Stimulated activated CD4-positive, alpha-beta T cell treated with anti-CD3 and anti-CD28 coated beads, Interleukin-15, amount 100 ng/mL, for 24 hours (primary cell): ENCODE measurements around the gene KIR3DL3.
"Not testable (repeated sequence)": the region's sequence is repeated elsewhere in the genome, so short reads cannot be mapped to it uniquely, and the experiment has no call there.

Source experiments
- DNase-seq: peaks from one replicate; pipeline ENCODE4 v3.0.0-alpha.2; 2020

Gene KIR3DL3

DNA sequence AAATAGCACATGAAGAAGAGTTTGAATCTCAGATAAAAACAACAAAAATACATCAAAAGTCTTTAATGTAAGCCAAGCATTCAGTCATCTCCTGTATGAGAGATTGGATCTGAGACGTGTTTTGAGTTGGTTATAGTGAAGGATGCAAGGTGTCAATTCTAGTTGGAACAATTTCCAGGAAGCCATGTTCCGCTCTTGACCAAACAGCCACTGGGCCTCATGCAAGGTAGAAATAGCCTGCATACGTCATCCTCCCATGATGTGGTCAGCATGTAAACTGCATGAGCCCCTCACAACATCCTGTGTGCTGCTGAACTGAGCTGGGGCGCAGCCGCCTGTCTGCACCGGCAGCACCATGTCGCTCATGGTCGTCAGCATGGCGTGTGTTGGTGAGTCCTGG, at the start of gene KIR3DL3:
KIR3DL3 (plus strand) TSS at position 301 of the 400 bp plus-strand sequence; CDS start at position 356, 55 bp downstream.
- DNase-seq = no peak

DNA sequence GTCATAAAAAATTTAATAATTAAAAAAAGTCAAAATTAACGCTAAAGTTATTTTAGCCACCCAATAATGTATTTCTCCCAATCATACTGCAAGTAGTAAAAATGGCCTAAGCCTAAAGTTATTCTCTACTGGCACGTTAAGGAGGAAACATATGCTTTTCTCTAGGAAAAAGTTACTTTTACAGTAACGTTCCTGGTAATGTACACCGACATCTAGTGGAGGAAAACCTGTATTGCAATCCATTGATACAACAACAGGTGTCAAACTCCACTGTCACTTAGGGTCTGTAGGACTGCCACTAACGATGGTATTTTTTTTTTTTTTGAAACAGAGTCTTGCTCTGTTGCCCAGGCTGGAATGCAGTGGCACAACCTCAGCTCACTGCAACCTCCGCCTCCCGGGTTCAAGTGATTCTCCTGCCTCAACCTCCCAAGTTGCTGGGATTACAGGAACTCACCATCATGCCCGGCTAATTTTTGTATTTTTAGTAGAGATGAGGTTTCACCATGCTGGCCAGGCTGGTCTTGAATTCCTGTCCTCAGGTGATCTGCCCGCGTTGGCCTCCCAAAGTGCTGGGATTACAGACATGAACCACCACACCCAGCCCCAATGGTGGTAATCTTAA, 47.9 kb upstream of the KIR3DL3 start:
- DNase-seq = not testable (repeated sequence)

DNA sequence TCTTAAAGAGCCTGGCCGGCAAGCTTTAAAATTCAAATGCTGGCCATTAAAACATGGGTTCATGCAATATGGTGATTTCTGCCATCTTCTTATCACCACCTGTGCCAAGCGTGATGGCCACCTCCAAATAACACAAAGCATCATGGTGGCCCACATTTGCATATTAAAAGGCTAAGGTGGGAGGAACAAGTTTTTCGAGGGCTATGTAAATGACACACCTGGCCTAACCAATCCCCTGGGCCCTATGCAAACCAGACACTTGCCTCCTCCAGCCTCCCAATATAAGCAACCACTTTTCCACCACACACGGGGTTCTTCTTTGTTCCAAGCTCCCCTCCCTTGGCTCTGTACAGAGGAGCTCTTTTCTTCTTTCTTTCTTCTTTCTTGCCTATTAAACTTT, 47.0 kb upstream of the KIR3DL3 start:
- DNase-seq = no peak

DNA sequence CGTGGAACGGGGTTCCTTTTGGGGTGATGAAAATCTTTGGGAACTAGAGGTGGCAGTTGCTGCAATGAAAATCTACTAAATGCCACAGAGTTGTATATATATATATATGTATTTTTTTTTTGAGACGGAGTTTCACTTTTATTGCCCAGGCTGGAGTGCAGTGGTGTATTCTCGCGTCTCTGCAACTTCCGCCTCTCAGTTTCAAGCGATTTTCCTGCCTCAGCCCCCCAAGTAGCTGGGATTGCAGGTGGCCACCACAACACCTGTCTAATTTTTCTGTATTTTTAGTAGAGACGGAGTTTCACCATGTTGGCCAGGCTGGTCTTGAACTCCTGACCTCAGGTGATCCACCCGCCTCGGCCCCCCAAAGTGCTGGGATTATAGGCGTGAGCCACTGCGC, 42.6 kb upstream of the KIR3DL3 start:
- DNase-seq = not testable (repeated sequence)

DNA sequence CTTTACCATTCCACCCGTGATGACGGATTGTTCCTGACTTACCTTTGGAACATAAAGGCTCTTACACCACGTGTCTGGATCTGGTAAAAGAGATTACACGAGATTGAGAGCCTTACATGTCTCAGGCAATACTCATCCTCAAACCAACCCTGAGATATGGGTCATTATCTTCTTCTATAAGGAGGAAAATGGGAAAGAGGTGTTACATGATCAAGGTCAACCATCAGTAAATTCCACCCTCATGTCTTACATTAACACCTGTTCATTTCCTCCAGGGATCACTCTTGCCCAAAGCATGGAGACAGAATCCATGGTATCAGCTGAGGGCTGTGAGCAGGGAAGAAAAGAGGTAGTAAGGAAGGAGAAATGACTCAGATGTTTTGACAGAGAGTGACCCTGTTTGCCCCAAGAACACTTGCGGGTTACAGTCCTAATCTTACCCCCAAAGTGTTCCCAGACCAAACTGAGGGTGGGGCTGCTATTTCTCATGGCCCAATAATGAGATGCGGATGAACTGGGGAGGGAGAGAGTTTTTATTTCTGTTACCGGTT, 41.9 kb upstream of the KIR3DL3 start:
- DNase-seq = no peak

DNA sequence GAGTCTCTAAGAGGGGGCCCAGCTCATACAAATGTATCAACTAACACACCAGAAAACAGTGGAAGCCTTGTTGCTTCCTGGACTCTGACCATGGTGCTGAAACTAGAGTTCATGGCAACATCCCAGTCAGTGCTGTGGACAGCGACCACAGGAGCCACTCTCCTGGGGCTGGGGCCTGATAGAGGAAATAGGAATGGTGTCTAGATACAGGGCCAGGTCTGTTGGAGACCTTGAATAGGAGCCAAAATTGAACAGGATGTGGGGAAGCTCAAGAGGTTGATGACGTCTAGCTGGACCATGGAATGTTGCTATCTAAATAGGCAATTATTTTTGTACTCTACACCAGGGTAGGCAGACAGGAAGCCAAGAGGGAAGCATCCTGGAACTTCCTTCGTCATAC, 39.7 kb upstream of the KIR3DL3 start:
- no peak for DNase-seq

DNA sequence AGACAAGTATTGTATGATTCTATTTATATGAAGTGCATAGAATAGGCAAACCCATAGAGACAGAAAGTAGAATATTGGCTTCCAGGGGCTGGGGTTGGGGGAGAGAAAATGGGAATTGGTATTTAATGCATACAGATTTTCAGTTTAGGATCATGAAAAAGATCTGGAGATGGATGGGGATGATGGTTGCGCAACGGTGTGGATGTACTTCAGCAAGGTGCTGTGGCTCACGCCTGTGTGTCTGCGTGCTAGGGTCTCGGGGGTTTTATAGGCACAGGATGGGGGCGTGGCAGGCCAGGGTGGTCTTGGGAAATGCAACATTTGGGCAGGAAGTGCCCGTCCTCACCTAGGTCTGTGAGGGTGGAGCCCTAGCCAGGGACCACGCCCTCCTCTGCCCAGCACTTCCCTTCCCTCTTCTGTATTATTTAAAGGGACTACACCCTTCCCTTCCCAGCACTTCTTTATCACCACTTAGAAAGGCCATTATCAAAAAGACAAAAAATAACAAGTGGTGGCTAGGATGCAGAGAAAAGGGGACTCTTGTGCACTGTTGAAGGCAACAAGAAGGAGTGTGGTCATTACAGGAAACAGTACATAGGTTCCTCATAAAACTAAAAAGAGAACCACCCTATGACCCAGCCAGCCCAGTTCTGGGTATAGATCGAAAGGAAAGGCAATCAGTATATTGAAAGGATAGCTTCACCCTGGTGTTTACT, 32.5 kb upstream of the KIR3DL3 start:
- no peak for DNase-seq

DNA sequence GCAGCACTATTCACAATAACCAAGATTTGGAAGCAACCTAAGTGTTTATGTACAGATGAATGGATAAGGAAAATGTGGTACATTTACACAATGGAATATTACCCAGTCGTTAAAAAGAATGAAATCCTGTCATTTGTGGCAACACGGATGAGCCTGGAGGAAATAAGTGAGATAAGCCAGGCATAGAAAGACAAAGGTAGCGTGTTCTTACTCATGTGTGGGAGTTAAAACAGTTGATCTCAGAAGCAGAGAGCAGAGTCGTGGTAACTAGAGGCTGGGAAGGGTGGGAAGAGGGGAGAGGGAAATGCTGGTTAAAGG, 32.0 kb upstream of the KIR3DL3 start:
- no peak for DNase-seq

DNA sequence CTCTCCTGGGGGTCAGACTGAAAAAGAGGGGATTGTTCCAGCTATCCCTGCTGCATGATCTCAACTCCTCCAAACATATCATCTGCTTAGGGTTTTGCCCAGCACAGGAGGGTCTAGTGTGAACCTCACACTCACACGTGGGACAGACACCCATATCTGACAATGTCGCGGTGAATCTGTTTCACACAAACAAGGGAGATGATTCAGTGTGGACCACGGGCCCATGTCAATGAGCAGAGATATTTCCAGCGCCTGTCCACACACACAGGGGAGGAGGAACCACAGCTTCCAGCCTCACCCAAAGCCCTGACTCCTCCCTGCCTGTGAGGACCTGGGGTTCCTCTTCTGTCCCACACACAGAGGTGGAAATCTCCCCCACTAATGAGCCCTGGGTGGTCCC, 29.6 kb upstream of the KIR3DL3 start:
- no peak for DNase-seq

DNA sequence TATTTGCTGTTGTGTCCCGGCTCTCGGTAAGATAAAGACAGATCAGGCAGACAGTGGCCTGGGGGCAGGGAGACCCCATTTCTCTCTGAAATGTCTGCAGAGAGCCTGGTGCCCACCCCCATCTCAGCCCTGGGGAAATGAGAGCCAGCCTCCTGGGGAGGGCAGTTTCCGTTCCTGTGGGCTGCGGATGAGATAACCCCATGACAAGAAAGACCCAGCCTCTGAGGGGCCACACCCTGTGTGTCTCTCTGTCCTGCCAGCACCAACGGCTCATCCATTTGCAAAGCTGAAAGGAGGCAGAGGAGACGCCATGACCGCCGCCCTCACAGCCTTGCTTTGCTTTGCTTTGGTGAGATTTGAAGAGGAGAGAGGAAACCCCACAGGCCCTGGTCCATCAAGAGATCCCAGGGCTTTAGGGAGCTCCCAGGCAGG, 28.1 kb upstream of the KIR3DL3 start:
- no peak for DNase-seq

DNA sequence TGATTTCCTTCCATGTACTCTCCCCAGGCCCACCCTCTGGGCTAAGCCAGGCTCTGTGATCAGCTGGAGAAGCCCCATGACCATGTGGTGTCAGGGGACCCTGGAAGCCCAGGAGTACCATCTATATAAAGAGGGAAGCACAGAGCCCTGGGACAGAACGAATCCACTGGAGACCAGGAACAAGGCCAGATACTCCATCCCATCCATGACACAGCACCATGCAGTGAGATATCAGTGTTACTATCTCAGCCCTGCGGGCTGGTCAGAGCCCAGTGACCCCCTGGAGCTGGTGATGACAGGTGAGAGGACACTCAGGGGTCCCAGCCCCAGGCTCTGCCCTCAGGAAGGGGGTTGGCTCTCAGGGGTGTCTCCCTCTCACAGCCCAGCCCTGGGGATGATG, 27.5 kb upstream of the KIR3DL3 start:
- no peak for DNase-seq

DNA sequence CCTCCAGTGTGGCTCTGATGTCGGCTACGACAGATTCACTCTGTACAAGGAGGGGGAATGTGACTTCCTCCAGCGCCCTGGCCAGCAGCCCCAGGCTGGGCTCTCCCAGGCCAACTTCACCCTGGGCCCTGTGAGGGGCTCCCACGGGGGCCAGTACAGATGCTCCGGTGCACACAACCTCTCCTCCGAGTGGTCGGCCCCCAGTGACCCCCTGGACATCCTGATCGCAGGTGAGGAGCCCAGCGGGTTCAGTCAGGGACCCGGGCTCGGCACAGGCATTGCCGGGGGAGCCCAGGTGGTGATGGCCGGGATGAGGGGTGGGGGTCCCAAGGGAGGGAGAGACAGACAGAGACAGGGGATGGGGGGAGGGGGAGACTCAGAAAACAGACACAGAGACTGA, 26.5 kb upstream of the KIR3DL3 start:
- DNase-seq = not testable (repeated sequence)

DNA sequence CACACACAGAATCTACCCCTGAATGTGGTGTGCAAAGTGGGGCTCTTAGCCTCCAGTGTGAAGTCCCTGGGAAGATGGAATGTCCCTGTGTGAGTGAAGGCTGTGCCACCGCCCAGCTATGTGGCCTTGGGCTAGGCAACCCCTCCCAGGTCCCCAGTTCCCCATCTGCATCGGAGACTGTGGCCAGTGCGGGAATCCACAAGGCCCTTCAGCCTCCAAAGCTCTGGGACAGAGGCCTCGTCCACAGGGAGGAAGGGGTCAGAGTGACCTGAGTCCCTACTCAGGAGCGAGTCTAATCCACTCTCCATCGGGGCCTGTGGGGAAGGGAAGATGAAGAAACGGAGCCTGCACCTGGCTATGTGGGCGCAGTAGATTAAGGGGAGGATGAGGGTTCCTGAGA, 19.3 kb upstream of the KIR3DL3 start:
- no peak for DNase-seq

DNA sequence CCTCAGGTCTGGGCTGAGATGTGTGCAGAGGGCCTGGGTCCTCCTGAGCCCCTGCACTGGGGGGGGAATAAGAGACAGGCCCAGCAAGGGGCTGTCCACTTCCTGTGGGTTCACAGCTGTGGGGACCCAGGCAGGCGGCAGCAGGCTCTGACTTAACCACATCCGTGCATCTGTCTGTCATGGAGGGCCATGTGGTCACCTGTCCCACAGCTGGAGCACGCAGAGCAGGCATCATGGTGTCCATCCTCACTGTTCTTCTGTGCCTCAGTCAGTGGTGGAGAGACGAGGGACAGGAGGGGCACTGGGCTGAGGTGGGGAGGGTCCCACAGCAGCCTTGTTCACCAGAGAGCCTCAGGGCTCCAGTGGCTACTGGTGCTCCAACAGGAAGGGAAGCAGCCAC, 16.3 kb upstream of the KIR3DL3 start:
- DNase-seq = no peak

DNA sequence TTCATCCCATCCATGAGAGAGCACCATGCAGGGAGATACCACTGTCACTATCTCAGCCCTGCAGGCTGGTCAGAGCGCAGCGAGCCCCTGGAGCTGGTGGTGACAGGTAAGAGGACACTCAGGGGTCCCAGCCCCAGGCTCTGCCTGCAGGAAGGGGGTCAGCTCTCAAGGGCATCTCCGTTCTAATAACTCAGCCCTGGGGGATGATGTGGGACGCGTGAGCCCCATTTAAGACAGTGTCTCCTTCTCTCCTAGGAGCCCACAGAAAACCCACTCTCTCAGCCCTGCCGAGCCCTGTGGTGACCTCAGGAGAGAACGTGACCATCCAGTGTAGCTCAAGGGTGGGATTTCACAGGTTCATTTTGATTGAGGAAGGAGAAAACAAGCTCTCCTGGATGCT, 15.5 kb upstream of the KIR3DL3 start:
- no peak for DNase-seq

DNA sequence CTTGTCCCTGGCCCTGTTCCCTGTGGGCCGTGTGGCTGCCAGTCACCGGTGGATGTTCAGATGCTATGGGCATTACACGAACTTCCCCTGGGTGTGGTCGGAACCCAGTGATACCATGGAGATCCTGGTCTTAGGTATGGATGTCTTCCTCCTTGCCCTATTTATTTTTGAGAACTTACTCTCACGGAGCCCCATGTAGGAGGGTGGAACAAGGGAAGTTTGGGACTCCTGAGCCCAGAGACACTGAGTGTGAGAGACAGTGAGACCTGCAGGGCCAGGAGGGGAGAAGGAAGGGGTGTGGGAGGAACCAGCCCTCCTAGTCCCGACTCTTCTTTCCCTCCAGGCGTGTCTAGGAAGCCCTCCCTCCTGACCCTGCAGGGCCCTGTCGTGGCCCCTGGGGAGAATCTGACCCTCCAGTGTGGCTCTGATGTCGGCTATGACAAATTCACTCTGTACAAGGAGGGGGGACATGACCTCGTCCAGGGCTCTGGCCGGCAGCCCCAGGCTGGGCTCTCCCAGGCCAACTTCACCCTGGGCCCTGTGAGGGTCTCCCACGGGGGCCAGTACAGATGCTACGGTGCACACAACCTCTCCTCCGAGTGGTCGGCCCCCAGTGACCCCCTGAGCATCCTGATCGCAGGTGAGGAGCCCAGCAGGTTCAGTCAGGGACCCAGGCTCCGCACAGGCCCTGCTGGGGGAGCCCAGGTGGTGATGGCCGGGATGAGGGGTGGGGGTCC, 14.9 kb upstream of the KIR3DL3 start:
- no peak for DNase-seq

DNA sequence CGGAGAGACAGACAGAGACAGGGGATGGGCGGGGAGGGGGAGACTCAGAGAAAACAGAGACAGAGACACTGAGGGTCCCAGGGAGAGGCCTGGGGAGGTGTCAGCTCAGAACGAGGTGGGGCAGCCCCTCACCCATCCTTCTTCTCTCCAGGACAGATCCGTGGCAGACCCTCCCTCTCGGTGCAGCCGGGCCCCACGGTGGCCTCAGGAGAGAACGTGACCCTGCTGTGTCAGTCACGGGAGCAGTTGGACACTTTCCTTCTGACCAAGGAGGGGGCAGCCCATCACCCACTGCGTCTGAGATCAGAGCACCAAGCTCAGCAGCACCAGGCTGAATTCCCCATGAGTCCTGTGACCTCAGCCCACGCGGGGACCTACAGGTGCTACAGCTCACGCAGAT, 14.3 kb upstream of the KIR3DL3 start:
- not testable (repeated sequence) for DNase-seq

DNA sequence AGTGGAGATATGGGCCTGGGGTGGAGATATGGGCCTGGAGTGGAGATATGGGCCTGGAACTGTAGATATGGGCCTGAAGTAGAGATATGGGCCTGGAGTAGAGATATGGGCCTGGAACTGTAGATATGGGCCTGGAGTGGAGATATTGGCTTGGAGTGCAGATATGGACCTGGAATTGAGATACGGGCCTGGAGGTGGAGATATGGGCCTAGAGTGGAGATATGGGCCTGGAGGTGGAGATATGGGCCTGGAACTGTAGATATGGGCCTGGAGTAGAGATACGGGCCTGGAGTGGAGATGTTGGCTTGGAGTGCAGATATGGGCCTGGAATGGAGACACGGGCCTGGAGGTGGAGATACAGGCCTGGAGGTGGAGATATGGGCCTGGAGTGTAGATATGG, 402 bp downstream of the KIR3DL3 start:
- no peak for DNase-seq

DNA sequence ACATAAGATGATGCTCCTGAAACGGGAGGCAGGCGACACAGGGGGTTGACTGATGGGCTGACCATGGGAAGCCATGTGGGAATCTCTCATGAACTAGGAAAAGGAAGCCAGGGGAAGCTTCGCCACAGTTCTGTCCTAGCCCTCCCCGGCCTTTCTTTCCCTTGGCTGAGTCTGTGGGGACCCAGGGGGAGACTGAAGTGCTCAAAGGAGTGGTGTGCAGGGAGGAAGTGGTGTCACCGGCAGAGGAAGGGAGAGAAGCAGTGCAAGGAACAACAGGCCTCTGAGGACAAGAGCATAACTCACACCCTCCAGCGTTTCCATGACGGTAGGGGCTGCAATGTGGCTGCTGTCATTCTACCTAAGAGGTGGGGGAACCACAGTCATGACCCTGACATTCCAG, 1.1 kb downstream of the KIR3DL3 start:
- no peak for DNase-seq

DNA sequence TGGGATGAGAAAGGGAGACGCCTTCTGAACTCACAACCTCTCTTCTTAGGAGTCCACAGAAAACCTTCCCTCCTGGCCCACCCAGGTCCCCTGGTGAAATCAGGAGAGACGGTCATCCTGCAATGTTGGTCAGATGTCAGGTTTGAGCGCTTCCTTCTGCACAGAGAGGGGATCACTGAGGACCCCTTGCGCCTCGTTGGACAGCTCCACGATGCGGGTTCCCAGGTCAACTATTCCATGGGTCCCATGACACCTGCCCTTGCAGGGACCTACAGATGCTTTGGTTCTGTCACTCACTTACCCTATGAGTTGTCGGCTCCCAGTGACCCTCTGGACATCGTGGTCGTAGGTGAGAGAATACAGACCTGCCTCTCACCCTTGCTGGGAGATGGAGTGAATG, 3.3 kb downstream of the KIR3DL3 start:
- no peak for DNase-seq

DNA sequence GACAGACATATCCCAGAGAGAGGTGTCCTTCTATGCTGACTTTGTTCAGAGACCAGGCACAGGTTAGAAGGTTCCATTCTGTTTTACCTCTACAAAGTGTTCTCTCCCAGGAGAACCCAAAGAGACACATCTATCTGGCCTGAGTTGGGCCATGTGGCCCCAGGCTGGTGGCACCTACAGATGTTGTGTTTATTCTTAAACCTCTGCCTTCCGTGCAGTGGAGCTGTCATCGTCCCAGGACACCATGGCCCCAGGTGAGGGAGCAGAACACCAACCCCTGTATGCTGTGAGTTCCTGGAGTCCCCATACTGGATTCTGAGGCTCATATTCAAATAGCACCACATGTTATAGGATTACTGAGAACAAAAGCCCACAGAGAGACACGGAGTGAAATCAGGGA, 3.9 kb downstream of the KIR3DL3 start:
- DNase-seq = no peak

DNA sequence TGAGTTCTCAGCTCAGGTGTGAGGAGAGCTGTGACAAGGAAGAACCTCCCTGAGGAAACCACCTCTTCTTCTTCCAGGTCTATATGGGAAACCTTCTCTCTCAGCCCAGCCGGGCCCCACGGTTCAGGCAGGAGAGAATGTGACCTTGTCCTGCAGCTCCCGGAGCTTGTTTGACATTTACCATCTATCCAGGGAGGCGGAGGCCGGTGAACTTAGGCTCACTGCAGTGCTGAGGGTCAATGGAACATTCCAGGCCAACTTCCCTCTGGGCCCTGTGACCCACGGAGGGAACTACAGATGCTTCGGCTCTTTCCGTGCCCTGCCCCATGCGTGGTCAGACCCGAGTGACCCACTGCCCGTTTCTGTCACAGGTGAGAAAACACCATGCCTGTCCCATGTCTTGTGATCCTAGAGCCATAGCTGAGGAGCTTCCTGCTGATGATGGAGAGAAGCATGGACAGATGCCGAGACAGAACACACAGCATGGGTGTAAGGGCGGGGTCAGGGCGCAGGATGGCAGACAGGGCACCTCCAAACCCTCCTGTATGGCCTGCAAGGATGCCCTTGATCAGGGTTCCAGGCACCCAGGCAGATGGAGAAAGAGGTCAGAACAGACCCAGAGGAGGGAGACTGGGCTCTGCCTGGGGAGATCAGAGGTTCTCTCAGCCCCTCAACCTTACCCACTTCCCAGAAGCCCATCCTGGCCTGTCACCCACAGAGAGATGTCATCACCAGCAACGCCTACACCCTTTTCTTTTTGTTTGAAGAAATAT, 5.4 kb downstream of the KIR3DL3 start:
- DNase-seq = no peak

DNA sequence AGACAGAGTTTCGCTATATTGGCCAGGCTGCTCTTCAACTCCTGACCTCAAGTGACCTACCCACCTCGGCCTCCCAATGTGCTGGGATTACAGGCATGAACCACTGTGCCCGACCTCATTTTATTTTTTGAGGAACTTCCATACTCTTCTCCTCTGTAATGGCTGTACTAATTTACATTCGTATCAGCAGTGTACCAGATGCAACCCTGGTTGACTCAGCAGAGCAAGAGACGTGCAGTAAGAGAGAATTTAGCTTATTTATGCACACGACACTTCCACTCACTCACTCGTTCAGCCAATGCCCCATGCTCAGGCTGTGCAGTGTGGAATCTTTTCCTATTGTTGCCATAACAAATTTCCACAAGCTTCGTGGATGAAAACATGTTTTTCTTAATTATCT, 6.9 kb downstream of the KIR3DL3 start:
- DNase-seq = no peak
